ENCODE measurements around the gene F9. TPM values are rescaled to one million over a fixed set of nuclear protein-coding genes. Genes with fewer than 3 reads are reported as not detected.

Gene F9
- total and polyA plus RNA-seq, 2 of the 4 experiments (the other 2 are of a cell fraction), result not detected

DNA sequence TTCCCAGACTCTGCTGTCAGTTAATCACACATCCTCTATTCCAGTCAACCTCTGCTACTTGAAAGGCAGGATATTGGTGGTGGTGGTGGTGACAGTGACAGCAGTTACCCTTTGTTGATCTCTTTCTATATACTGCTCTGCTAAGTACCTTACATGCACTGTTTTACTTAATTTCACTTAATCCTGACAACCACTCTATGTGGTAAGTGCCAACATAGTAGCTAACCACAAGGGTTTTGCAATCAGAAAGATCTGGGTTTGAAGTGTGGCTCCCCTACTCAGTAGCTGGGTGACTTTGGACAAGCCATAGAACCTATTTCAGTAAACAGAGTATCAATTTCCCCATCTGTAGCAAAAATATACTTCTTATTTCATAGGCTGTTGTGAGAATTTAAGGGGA, 24.2 kb upstream of the F9 start:
- Histone ChIP-seq H3K9me3 (ENCODE audit: control insufficient read depth, insufficient read depth, low read length) (no peaks in the 10 kb centered on the region), H3K23ac (ENCODE audit: low read depth, low read length) (no peak overlapping the region), H2AK9ac (replicated peaks; ENCODE audit: low read depth, low read length, poor library complexity) (no peak overlapping the region), H2AK5ac (ENCODE audit: low read depth, low read length) (no peak overlapping the region), H3K4me2 (ENCODE audit: low read depth, low read length) (no peak overlapping the region), H4K5ac (ENCODE audit: low read depth, low read length) (no peak overlapping the region), H3K36me3 (ENCODE audit: control insufficient read depth, insufficient read depth, low read length) (no peaks in the 10 kb centered on the region), H3K9me1 (ENCODE audit: insufficient read depth, low read length) (no peaks in the 10 kb centered on the region), H2BK20ac (ENCODE audit: low read depth, low read length) (no peak overlapping the region), H3K18ac (ENCODE audit: low read depth, low read length) (no peak overlapping the region), H2AFZ (replicated peaks; ENCODE audit: low read length, poor library complexity) (no peak overlapping the region), H2BK120ac (ENCODE audit: low read depth, low read length) (no peak overlapping the region), H3K56ac (ENCODE audit: extremely low read depth, insufficient read depth, low read length) (no peak overlapping the region), H2BK15ac (ENCODE audit: low read depth, low read length) (no peak overlapping the region), H3K4me3 (ENCODE audit: insufficient read depth, low read depth, low read length) (no peak overlapping the region), H4K8ac (ENCODE audit: low read depth in 2 of 2, low read length in 2 of 2) (no peak overlapping the region), H3K27ac (ENCODE audit: insufficient read depth, low read length) (no peak overlapping the region), H3K14ac (replicated peaks; ENCODE audit: low read depth, low read length) (no peak overlapping the region), H4K91ac (ENCODE audit: insufficient read depth, low read depth, low read length) (no peak overlapping the region), H3K9ac (ENCODE audit: low read depth, low read length) (no peak overlapping the region), H3K4me1 (ENCODE audit: control insufficient read depth, insufficient read depth, low read length) (no peaks in the 10 kb centered on the region), H4K20me1 (ENCODE audit: insufficient read depth, low read length) (no peaks in the 10 kb centered on the region), H3K79me1 (ENCODE audit: low read depth in 1 of 2, low read length in 2 of 2) (no peaks in the 10 kb centered on the region), H2BK5ac (ENCODE audit: low read depth, low read length, poor library complexity, severe bottlenecking) (no peak overlapping the region), H3K4ac (ENCODE audit: low read depth, low read length) (no peak overlapping the region), H3K27me3 (ENCODE audit: control insufficient read depth, insufficient read depth, low read length) (no peaks in the 10 kb centered on the region)
- TF ChIP-seq FOS (IDR thresholded peaks at IDR 0.05; ENCODE audit: low read depth, low read length), result no peak
- intact Hi-C loops (cut with micrococcal nuclease) (no loop called here), in situ Hi-C loops (cut with MboI; ENCODE audit: low sequenced_read_pairs) (no loop called here), dilution Hi-C loops (cut with HindIII; ENCODE audit: low sequenced_read_pairs, unreplicated experiment) (no loop called here)
- DNase-seq (no peak), ATAC-seq (ENCODE audit: low read depth) (no peak)
- POLR2A ChIA-PET (ENCODE audit: unreplicated experiment), result no interaction called here
- no TSS peak for BruUV-seq (replicated peaks)
- CTCF ChIA-PET, result no interaction called here

Measured in IMR-90 (cell line).